HepG2 (cell line): ENCODE results near the gene SLC26A2. TPM values are rescaled to one million over a fixed set of nuclear protein-coding genes. Genes with fewer than 3 reads are reported as not detected.

Experiments
- ATAC-seq: fragments of 200-7000 bp; cut with Tn5 transposase; 3 replicates; pipeline ENCODE4 v1.9.1; 2020; ENCODE audit warnings: mild to moderate bottlenecking, moderate library complexity
- BruUV-seq: library from RNA; stranded (reverse); fragments of 400-500 nt; replicated peaks from 2 replicates; lab custom pipeline; 2021; lab: Mats Ljungman, UMichigan
- CTCF ChIA-PET: fragments of 300-600 bp; formaldehyde crosslinking; extraction: SDS; loops from one replicate; lab custom pipeline; 2021; ENCODE audit warnings: low total read pairs, inconsistent platforms, low intra/inter-chr PET ratio; lab: Yijun Ruan, JAX
- POLR2A ChIA-PET: fragments of 350-600 bp; sonication (Branson Sonifier 250); formaldehyde crosslinking; loops from one replicate; lab custom pipeline; 2020; ENCODE audit warnings: antibody characterized with exemption, inconsistent platforms; lab: Yijun Ruan, JAX
- DNase-seq: peaks from one replicate; pipeline ENCODE4 v3.0.0-alpha.2; 2015; ENCODE audit warnings: low spot score
- FAIRE-seq: peaks from 3 replicates; lab custom pipeline; 2011; peaks lifted over from hg19 to GRCh38; lab: Jason Lieb, UNC
- H2AFZ ChIP-seq: one replicate; pipeline ENCODE4 v1.6.1; 2011; ENCODE audit warnings: low read length, inconsistent platforms
- H3K27ac ChIP-seq: fragments of 300-600 bp; 3 replicates; pipeline ENCODE4 v1.8.0; 2011; ENCODE audit warnings: mixed run types, mild to moderate bottlenecking, mixed read lengths, low read length, inconsistent platforms; ENCODE audit not compliant: insufficient read depth; ENCODE audit errors: extremely low read length
- H3K27me3 ChIP-seq, 2 experiments: fragments of 200-600 bp in 1 of 2; 2 replicates in 1 of 2; 3 replicates in 1 of 2; pipeline versions ENCODE4 v1.6.0 to v1.8.0; 2011; ENCODE audit warnings: low read length in 2 of 2, mild to moderate bottlenecking in 2 of 2, moderate library complexity in 2 of 2, inconsistent platforms in 1 of 2; ENCODE audit not compliant: insufficient read depth in 2 of 2, control insufficient read depth in 1 of 2
- H3K36me3 ChIP-seq, 2 experiments: fragments of 200-600 bp in 1 of 2; replicated peaks in 1 of 2; 2 replicates in 1 of 2; 3 replicates in 1 of 2; pipeline versions ENCODE4 v1.5.1 to v1.8.0; 2011; ENCODE audit warnings: low read length in 2 of 2, inconsistent platforms in 1 of 2; ENCODE audit not compliant: insufficient read depth in 2 of 2, control insufficient read depth in 1 of 2
- H3K4me1 ChIP-seq: 2 replicates; pipeline ENCODE4 v1.5.1; 2012; ENCODE audit warnings: low read length, inconsistent platforms; ENCODE audit not compliant: insufficient read depth
- H3K4me2 ChIP-seq: 2 replicates; pipeline ENCODE4 v1.6.0; 2011; ENCODE audit warnings: low read depth, low read length, inconsistent platforms
- H3K4me3 ChIP-seq, 3 experiments: fragments of 200-600 bp in 1 of 3; sonication (generic), shearing (Covaris generic) in 1 of 3; replicated peaks in 1 of 3; 2 replicates each; pipeline ENCODE4 v1.5.1; 2011 to 2016; ENCODE audit warnings: low read length in 3 of 3, inconsistent platforms in 2 of 3, low read depth in 2 of 3, mild to moderate bottlenecking in 2 of 3, control low read depth in 1 of 3, mixed read lengths in 1 of 3; ENCODE audit not compliant: insufficient read depth in 1 of 3
- H3K79me2 ChIP-seq: one replicate; pipeline ENCODE4 v1.6.1; 2011; ENCODE audit warnings: low read length, inconsistent platforms; ENCODE audit not compliant: insufficient read depth
- H3K9ac ChIP-seq: 2 replicates; pipeline ENCODE4 v1.6.0; 2011; ENCODE audit warnings: mild to moderate bottlenecking, low read depth, low read length, inconsistent platforms; ENCODE audit not compliant: insufficient read depth
- H3K9me3 ChIP-seq: 2 replicates; pipeline ENCODE4 v1.5.1; 2012; ENCODE audit warnings: mild to moderate bottlenecking, low read length
- H4K20me1 ChIP-seq: 2 replicates; pipeline ENCODE4 v1.6.0; 2011; ENCODE audit warnings: inconsistent platforms, mild to moderate bottlenecking, low read length, moderate library complexity; ENCODE audit not compliant: insufficient read depth
- STAT6 ChIP-seq: sonication (generic); formaldehyde crosslinking; IDR thresholded peaks from 2 replicates; pipeline ENCODE4 v1.4.0; 2020; ENCODE audit warnings: missing genetic modification reagents, mild to moderate bottlenecking, borderline replicate concordance
- U2AF2 ChIP-seq: fragments of 200-400 bp; formaldehyde crosslinking; IDR thresholded peaks from 2 replicates; pipeline ENCODE4 v1.6.1; 2017; ENCODE audit warnings: low read depth, mild to moderate bottlenecking, low read length
- ZNF547 ChIP-seq: sonication (generic); formaldehyde crosslinking; IDR thresholded peaks from 2 replicates; pipeline ENCODE4 v1.5.1; 2020; ENCODE audit warnings: mild to moderate bottlenecking, missing genetic modification reagents
- ZNF562 ChIP-seq: sonication (generic); formaldehyde crosslinking; IDR thresholded peaks from 2 replicates; pipeline ENCODE4 v1.8.0; 2022; ENCODE audit warnings: missing genetic modification reagents, borderline replicate concordance
- ZNF7 ChIP-seq: IDR thresholded peaks from 2 replicates; pipeline ENCODE4 v1.6.1; 2016; ENCODE audit warnings: missing biosample characterization, missing genetic modification reagents
- WGBS: methylation state at CpG from one replicate; pipeline ENCODE4 v1.1.6; 2017; ENCODE audit warnings: low lambda C conversion rate; 5-methylcytosine and 5-hydroxymethylcytosine counted together
- in situ Hi-C: cut with HindIII; loops from 2 replicates; pipeline ENCODE4 v1.10.0; 2017; ENCODE audit warnings: low pct_unique_long_range_greater_than_20kb; ENCODE audit not compliant: extremely low pct_ligation_motif_present
- intact Hi-C: fragments of 100-400 bp; cut with micrococcal nuclease; formaldehyde crosslinking; loops from one replicate; pipeline ENCODE4 v1.10.0; 2022; ENCODE audit not compliant: unreplicated experiment
- polyA plus RNA-seq, 8 experiments: library from polyadenylated mRNA; depleted of rRNA in 3 of 8; stranded (reverse) in 7 of 8; unstranded in 1 of 8; fragments of >200 nt; fragmentation: Illumina TruSeq in 4 of 8; extraction: Trizol in 4 of 8; gene quantifications; 2 replicates each; pipeline versions ENCODE4 v1.2.1 to v1.2.3, GENCODE V29; 2011 to 2016; ENCODE audit warnings: low read depth in 4 of 8, missing spikeins in 1 of 8, mixed read lengths in 1 of 8; ENCODE audit not compliant: insufficient read depth in 1 of 8
- total RNA-seq, 5 experiments: library from RNA; depleted of rRNA; stranded (reverse); fragments of >200 nt; fragmentation: Illumina TruSeq; extraction: Trizol; gene quantifications; 2 replicates each; pipeline ENCODE4 v1.2.3, GENCODE V29; 2016; ENCODE audit warnings: low read depth in 1 of 5

The SLC26A2 gene
- total and polyA plus RNA-seq, 2 of the 13 experiments (the other 11 are each of a cell fraction or from before 2014, with no cell fraction given): 2.2 to 7.9 TPM

- BruUV-seq: no TSS peak
- no peak for ATAC-seq
- Histone ChIP-seq H3K4me1 (no peaks in the 10 kb centered on the region), H3K79me2 (no peaks in the 10 kb centered on the region), H3K27ac (no peak overlapping the region), H3K4me3 (no peak overlapping the region), H2AFZ (no peak overlapping the region), H3K27me3 (peaks cover 0 to 3% of the 10 kb centered on the region in 2 experiments; a peak in 1 of 5 replicates), H3K4me2 (no peak overlapping the region), H4K20me1 (no peaks in the 10 kb centered on the region), H3K9ac (no peak overlapping the region), H3K9me3 (no peaks in the 10 kb centered on the region), H3K36me3 (no peaks in the 10 kb centered on the region)
- 57% methylated on average over 7 of the region's 7 CpGs for WGBS
- ChIA-PET POLR2A (no interaction called here), CTCF (no interaction called here)
- FAIRE-seq: no peak
- TF ChIP-seq ZNF562 (CRISPR knock-in tag): no peak
- TF ChIP-seq ZNF7 (CRISPR knock-in tag): no peak
- TF ChIP-seq ZNF547: no peak
- TF ChIP-seq U2AF2: no peak
- no peak for TF ChIP-seq STAT6 (CRISPR knock-in tag)
- intact Hi-C loops (no loop called here), in situ Hi-C loops (no loop called here)
- DNase-seq: no peak
Measured at GRCh38 chr5:149916334-149917072, 44.1 kb upstream of the SLC26A2 start.
